ENCODE data around the gene PYY. TPM values are rescaled to one million over a fixed set of nuclear protein-coding genes. Genes with fewer than 3 reads are reported as not detected.

Gene PYY
- total and polyA plus RNA-seq, 4 donors, result 0.05 to 0.25 TPM; not detected in 2

DNA sequence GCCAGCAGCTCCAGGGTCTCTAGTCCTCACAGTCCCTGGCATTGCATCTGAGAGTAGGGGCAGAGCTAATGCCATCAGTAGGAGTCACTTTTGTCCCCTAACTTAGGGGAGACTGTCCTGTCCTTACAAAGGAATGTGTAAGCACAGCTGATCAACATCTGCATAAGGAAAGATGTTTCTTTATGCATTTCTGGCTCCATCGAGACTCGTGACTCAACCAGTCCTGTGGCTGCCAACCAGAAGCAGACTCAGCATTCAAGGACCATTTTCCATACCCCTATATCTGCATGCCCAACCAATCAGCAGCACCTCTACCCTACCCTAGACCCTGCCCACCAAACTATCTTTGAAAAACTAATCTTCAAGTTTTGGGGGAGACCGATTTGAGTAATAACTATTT, 38.2 kb downstream of the PYY start:
- peaks cover 0 to 29% (median 15%) of the 10 kb centered on the region in 3 donors for H3K27me3 ChIP-seq (ENCODE audit: control insufficient read depth in 3 of 3, insufficient read depth in 3 of 3, low read length in 2 of 3)
- H3K27ac ChIP-seq (ENCODE audit: low read depth in 1 of 2, low read length in 1 of 2), result no peak overlapping the region
- 80 to 85% methylated on average over 3 of the region's 3 CpGs for WGBS, 2 donors
- DNase-seq (no peak), ATAC-seq (ENCODE audit: insufficient read depth, low FRiP score) (no peak)
- no peaks in the 10 kb centered on the region for H3K9me3 ChIP-seq (ENCODE audit: control insufficient read depth in 4 of 4, insufficient read depth in 3 of 4, low read length in 3 of 4)
- H3K36me3 ChIP-seq (ENCODE audit: control insufficient read depth in 4 of 4, insufficient read depth in 4 of 4, low read length in 4 of 4), result no peaks in the 10 kb centered on the region
- no peak overlapping the region for H3K9ac ChIP-seq (ENCODE audit: insufficient read depth in 1 of 2, low read length in 2 of 2)
- no peak overlapping the region for H3K4me3 ChIP-seq
- H3K4me1 ChIP-seq (ENCODE audit: control insufficient read depth in 5 of 5, insufficient read depth in 5 of 5, low read length in 5 of 5), result peaks cover 0 to 9% (median 6%) of the 10 kb centered on the region in 5 donors
- TF ChIP-seq, protein P1, sequence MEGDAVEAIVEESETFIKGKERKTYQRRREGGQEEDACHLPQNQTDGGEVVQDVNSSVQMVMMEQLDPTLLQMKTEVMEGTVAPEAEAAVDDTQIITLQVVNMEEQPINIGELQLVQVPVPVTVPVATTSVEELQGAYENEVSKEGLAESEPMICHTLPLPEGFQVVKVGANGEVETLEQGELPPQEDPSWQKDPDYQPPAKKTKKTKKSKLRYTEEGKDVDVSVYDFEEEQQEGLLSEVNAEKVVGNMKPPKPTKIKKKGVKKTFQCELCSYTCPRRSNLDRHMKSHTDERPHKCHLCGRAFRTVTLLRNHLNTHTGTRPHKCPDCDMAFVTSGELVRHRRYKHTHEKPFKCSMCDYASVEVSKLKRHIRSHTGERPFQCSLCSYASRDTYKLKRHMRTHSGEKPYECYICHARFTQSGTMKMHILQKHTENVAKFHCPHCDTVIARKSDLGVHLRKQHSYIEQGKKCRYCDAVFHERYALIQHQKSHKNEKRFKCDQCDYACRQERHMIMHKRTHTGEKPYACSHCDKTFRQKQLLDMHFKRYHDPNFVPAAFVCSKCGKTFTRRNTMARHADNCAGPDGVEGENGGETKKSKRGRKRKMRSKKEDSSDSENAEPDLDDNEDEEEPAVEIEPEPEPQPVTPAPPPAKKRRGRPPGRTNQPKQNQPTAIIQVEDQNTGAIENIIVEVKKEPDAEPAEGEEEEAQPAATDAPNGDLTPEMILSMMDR (IDR thresholded peaks at IDR 0.05; ENCODE audit: control extremely low read depth, extremely low read depth), result no peak

DNA sequence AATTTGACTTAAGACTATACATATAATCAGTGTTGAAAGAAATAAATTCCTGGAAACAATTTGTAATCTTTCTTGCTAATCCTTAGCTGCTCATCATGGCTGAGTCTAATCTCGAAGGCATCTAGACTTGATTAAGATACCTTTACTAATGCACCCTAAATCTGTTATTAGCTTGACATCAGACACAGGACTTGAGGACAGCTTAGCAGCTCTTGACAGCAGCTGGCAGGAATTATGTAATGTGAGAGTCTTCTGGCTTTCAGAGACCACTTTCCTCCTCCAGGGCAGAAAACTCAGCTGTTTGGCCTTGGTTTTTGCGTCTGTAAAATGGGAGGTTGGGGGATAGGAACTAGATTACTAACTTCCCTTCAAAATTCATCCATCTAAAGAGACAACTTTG, 39.3 kb downstream of the PYY start:
- TF ChIP-seq, protein P1 (IDR thresholded peaks at IDR 0.05; ENCODE audit: control extremely low read depth, extremely low read depth), result no peak
- 68 to 85% methylated on average over 2 of the region's 2 CpGs for WGBS, 2 donors
- H3K27me3 ChIP-seq (ENCODE audit: control insufficient read depth in 3 of 3, insufficient read depth in 3 of 3, low read length in 2 of 3), result peaks cover 0 to 29% (median 12%) of the 10 kb centered on the region in 3 donors

DNA sequence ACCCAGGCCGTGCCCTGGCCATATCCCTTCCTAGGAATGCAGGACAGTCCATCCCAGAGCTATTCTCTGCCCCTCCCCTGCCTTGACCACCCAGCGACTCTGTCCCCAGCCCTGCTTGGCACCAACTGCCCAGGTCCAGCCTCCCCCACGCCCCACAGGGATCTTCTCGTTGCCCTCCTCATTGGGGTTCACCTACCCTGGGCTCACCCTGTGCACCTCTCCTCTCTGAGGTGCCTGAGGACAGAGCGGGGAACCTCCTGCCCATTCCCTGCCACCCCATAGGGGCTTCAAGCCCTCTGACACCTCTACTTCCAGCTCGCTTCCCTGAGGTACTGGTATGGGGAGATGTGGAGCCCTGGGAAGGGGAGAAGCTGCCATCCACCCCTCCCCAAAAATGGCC, 40.2 kb downstream of the PYY start:
- TF ChIP-seq, protein P1 (IDR thresholded peaks at IDR 0.05; ENCODE audit: control extremely low read depth, extremely low read depth), result no peak
- H3K9me3 ChIP-seq (ENCODE audit: control insufficient read depth in 4 of 4, insufficient read depth in 3 of 4, low read length in 3 of 4), result no peaks in the 10 kb centered on the region
- peaks cover 0 to 9% (median 6%) of the 10 kb centered on the region in 5 donors for H3K4me1 ChIP-seq (ENCODE audit: control insufficient read depth in 5 of 5, insufficient read depth in 5 of 5, low read length in 5 of 5)
- no peaks in the 10 kb centered on the region for H3K36me3 ChIP-seq (ENCODE audit: control insufficient read depth in 4 of 4, insufficient read depth in 4 of 4, low read length in 4 of 4)
- no peak overlapping the region for H3K9ac ChIP-seq (ENCODE audit: insufficient read depth in 1 of 2, low read length in 2 of 2)
- H3K4me3 ChIP-seq, result no peak overlapping the region
- H3K27me3 ChIP-seq (ENCODE audit: control insufficient read depth in 3 of 3, insufficient read depth in 3 of 3, low read length in 2 of 3), result peaks cover 0 to 24% (median 12%) of the 10 kb centered on the region in 3 donors
- DNase-seq (no peak), ATAC-seq (ENCODE audit: insufficient read depth, low FRiP score) (no peak)
- WGBS, 2 donors, result 85 to 92% methylated on average over 6 of the region's 6 CpGs
- no peak overlapping the region for H3K27ac ChIP-seq (ENCODE audit: low read depth in 1 of 2, low read length in 1 of 2)

More for the DNA sequence above, 39.3 kb downstream of the PYY start:
- ATAC-seq (ENCODE audit: insufficient read depth, low FRiP score) (no peak), DNase-seq (no peak)
- H3K4me3 ChIP-seq, result no peak overlapping the region
- H3K4me1 ChIP-seq (ENCODE audit: control insufficient read depth in 5 of 5, insufficient read depth in 5 of 5, low read length in 5 of 5), result peaks cover 0 to 9% (median 6%) of the 10 kb centered on the region in 5 donors
- no peaks in the 10 kb centered on the region for H3K36me3 ChIP-seq (ENCODE audit: control insufficient read depth in 4 of 4, insufficient read depth in 4 of 4, low read length in 4 of 4)
- H3K9me3 ChIP-seq (ENCODE audit: control insufficient read depth in 4 of 4, insufficient read depth in 3 of 4, low read length in 3 of 4), result no peaks in the 10 kb centered on the region
- no peak overlapping the region for H3K27ac ChIP-seq (ENCODE audit: low read depth in 1 of 2, low read length in 1 of 2)
- H3K9ac ChIP-seq (ENCODE audit: insufficient read depth in 1 of 2, low read length in 2 of 2), result no peak overlapping the region

Measured in lung (tissue), 12 donors.